Measurements from ENCODE around the gene ZMYND11.

DNA sequence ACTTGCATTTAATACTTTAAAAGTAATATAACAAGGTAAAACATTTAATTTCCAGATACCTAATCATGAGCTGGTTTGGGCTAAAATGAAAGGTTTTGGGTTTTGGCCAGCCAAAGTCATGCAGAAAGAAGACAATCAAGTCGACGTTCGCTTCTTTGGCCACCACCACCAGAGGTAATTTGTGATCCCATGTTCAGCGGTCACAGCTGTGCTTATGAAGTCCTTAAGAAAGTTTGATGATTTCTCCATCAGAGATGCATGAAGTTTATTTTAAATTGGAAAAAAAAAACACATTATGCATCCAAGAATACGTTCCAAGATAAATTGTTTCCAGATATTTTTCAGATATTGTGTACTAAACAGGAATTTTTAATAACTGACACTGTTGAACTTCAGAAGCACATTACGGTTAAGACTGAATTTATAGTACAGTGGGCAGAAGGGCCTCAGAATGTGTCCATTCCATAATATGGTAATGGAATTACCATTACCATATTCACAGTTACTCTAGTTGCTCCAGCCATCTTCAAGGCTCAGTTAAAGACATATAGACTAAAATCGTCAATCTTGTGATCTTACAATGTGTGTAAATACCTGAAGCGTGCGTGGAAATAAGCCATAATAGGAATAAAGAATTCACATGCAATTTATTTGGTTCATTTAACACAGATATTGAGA, 106.8 kb downstream of the ZMYND11 start:
- TF ChIP-seq, protein P1, sequence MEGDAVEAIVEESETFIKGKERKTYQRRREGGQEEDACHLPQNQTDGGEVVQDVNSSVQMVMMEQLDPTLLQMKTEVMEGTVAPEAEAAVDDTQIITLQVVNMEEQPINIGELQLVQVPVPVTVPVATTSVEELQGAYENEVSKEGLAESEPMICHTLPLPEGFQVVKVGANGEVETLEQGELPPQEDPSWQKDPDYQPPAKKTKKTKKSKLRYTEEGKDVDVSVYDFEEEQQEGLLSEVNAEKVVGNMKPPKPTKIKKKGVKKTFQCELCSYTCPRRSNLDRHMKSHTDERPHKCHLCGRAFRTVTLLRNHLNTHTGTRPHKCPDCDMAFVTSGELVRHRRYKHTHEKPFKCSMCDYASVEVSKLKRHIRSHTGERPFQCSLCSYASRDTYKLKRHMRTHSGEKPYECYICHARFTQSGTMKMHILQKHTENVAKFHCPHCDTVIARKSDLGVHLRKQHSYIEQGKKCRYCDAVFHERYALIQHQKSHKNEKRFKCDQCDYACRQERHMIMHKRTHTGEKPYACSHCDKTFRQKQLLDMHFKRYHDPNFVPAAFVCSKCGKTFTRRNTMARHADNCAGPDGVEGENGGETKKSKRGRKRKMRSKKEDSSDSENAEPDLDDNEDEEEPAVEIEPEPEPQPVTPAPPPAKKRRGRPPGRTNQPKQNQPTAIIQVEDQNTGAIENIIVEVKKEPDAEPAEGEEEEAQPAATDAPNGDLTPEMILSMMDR (optimal IDR thresholded peaks at IDR 0.05 in 1 of 3, IDR thresholded peaks at IDR 0.05 in 1 of 3, conservative IDR thresholded peaks at IDR 0.05 in 1 of 3; ENCODE audit: extremely low read depth in 1 of 3, insufficient read depth in 2 of 3, low read length in 3 of 3): no peak
- no peak for TF ChIP-seq EZH2 (IDR thresholded peaks at IDR 0.05; ENCODE audit: low read length)

Measured in keratinocyte (primary cell).